Muscle layer of duodenum (tissue), 2 donors: ENCODE results near the gene ZFAND3.
"Not testable (repeated sequence)": the region's sequence is repeated elsewhere in the genome, so short reads cannot be mapped to it uniquely, and the experiment has no call there.

ENCODE experiments used
- H3K27ac ChIP-seq: one replicate; pipeline ENCODE4 v1.7.0; 2013; ENCODE audit warnings: mild to moderate bottlenecking, low read length
- H3K27me3 ChIP-seq: one replicate; pipeline ENCODE4 v1.7.0; 2013; ENCODE audit warnings: low read depth, mild to moderate bottlenecking, control low read depth, low read length
- H3K36me3 ChIP-seq, 2 donors: one replicate each; pipeline ENCODE4 v1.7.0; 2013; ENCODE audit warnings: low read length in 2 of 2, control low read depth in 1 of 2, mild to moderate bottlenecking in 1 of 2; ENCODE audit not compliant: insufficient read depth in 2 of 2, control insufficient read depth in 1 of 2
- H3K4me1 ChIP-seq, 2 donors: one replicate each; pipeline ENCODE4 v1.7.0; 2013; ENCODE audit warnings: low read length in 2 of 2, mild to moderate bottlenecking in 2 of 2, control low read depth in 1 of 2, moderate library complexity in 1 of 2; ENCODE audit not compliant: insufficient read depth in 2 of 2, control insufficient read depth in 1 of 2
- H3K4me3 ChIP-seq, 2 donors: one replicate each; pipeline ENCODE4 v1.7.0; 2013; ENCODE audit warnings: low read length in 2 of 2, low read depth in 1 of 2, mild to moderate bottlenecking in 1 of 2
- H3K9me3 ChIP-seq, 2 donors: one replicate each; pipeline ENCODE4 v1.7.0; 2013; ENCODE audit warnings: low read length in 2 of 2, control low read depth in 1 of 2, mild to moderate bottlenecking in 1 of 2; ENCODE audit not compliant: control insufficient read depth in 1 of 2
- donor health status: healthy.

The ZFAND3 gene

GRCh38 chr6:37884548-37884947, 65.0 kb downstream of the ZFAND3 start:
- Histone ChIP-seq H3K27me3 (no peaks in the 10 kb centered on the region), H3K9me3 (no peaks in the 10 kb centered on the region), H3K27ac (no peak overlapping the region), H3K4me3 (no peak overlapping the region), H3K4me1 (peaks cover 10 to 14% of the 10 kb centered on the region in 2 donors), H3K36me3 (no peaks in the 10 kb centered on the region)

- H3K27me3 ChIP-seq, result no peaks in the 10 kb centered on the region
- no peak overlapping the region for H3K4me3 ChIP-seq
- H3K36me3 ChIP-seq, result no peaks in the 10 kb centered on the region
- H3K27ac ChIP-seq, result no peak overlapping the region
- H3K4me1 ChIP-seq, result peaks cover 5 to 18% of the 10 kb centered on the region in 2 donors
- peaks cover 0 to 4% of the 10 kb centered on the region in 2 donors for H3K9me3 ChIP-seq
Measured at GRCh38 chr6:37889051-37889450, 69.5 kb downstream of the ZFAND3 start.

GRCh38 chr6:37889486-37889885, 70.0 kb downstream of the ZFAND3 start:
- H3K36me3 ChIP-seq, result no peaks in the 10 kb centered on the region
- H3K4me3 ChIP-seq, result no peak overlapping the region
- H3K27ac ChIP-seq, result no peak overlapping the region
- no peaks in the 10 kb centered on the region for H3K27me3 ChIP-seq
- H3K9me3 ChIP-seq, result peaks cover 0 to 8% of the 10 kb centered on the region in 2 donors
- peaks cover 5 to 18% of the 10 kb centered on the region in 2 donors for H3K4me1 ChIP-seq

- Histone ChIP-seq H3K4me1 (peaks cover 5 to 18% of the 10 kb centered on the region in 2 donors), H3K4me3 (no peak overlapping the region)
Measured at GRCh38 chr6:37891072-37891471, 71.5 kb downstream of the ZFAND3 start.

GRCh38 chr6:37893257-37893656, 73.7 kb downstream of the ZFAND3 start:
- Histone ChIP-seq H3K27ac (no peak overlapping the region), H3K4me3 (no peak overlapping the region), H3K9me3 (peaks cover 0 to 12% of the 10 kb centered on the region in 2 donors), H3K36me3 (no peaks in the 10 kb centered on the region), H3K4me1 (peaks cover 5 to 17% of the 10 kb centered on the region in 2 donors), H3K27me3 (no peaks in the 10 kb centered on the region)

More at GRCh38 chr6:37891072-37891471, 71.5 kb downstream of the ZFAND3 start:
- no peaks in the 10 kb centered on the region for H3K27me3 ChIP-seq
- peaks cover 0 to 12% of the 10 kb centered on the region in 2 donors for H3K9me3 ChIP-seq
- H3K27ac ChIP-seq, result no peak overlapping the region
- H3K36me3 ChIP-seq, result no peaks in the 10 kb centered on the region

GRCh38 chr6:37893734-37894133, 74.2 kb downstream of the ZFAND3 start:
- H3K4me1 ChIP-seq, result peaks cover 2 to 13% of the 10 kb centered on the region in 2 donors
- peaks cover 0 to 12% of the 10 kb centered on the region in 2 donors for H3K9me3 ChIP-seq
- H3K27me3 ChIP-seq, H3K36me3 ChIP-seq, H3K4me3 ChIP-seq, H3K27ac ChIP-seq: not testable (repeated sequence)

- Histone ChIP-seq H3K4me3 (no peak overlapping the region), H3K9me3 (peaks cover 0 to 12% of the 10 kb centered on the region in 2 donors), H3K27me3 (no peaks in the 10 kb centered on the region), H3K27ac (no peak overlapping the region), H3K36me3 (no peaks in the 10 kb centered on the region), H3K4me1 (peaks cover 0 to 4% of the 10 kb centered on the region in 2 donors)
Measured at GRCh38 chr6:37894585-37894984, 75.1 kb downstream of the ZFAND3 start.

GRCh38 chr6:37897321-37897720, 77.8 kb downstream of the ZFAND3 start:
- no peak overlapping the region for H3K27ac ChIP-seq
- peaks cover 0 to 12% of the 10 kb centered on the region in 2 donors for H3K9me3 ChIP-seq
- no peaks in the 10 kb centered on the region for H3K36me3 ChIP-seq
- no peaks in the 10 kb centered on the region for H3K4me1 ChIP-seq
- H3K4me3 ChIP-seq, result no peak overlapping the region
- H3K27me3 ChIP-seq, result no peaks in the 10 kb centered on the region

- Histone ChIP-seq H3K36me3 (no peaks in the 10 kb centered on the region), H3K4me3 (no peak overlapping the region), H3K27ac (no peak overlapping the region), H3K9me3 (peaks cover 0 to 12% of the 10 kb centered on the region in 2 donors), H3K27me3 (no peaks in the 10 kb centered on the region), H3K4me1 (peaks cover 0 to 3% of the 10 kb centered on the region in 2 donors)
Measured at GRCh38 chr6:37897818-37898515, 78.4 kb downstream of the ZFAND3 start.

- H3K27ac ChIP-seq, result no peak overlapping the region
- no peaks in the 10 kb centered on the region for H3K36me3 ChIP-seq
- no peaks in the 10 kb centered on the region for H3K9me3 ChIP-seq
- H3K4me1 ChIP-seq, result peaks cover 7 to 25% of the 10 kb centered on the region in 2 donors
- H3K4me3 ChIP-seq, result no peak overlapping the region
- no peaks in the 10 kb centered on the region for H3K27me3 ChIP-seq
Measured at GRCh38 chr6:37903351-37904340, 84.1 kb downstream of the ZFAND3 start.

- H3K9me3 ChIP-seq, result no peaks in the 10 kb centered on the region
- H3K4me3 ChIP-seq, result no peak overlapping the region
- H3K27me3 ChIP-seq, result no peaks in the 10 kb centered on the region
- H3K4me1 ChIP-seq, result peaks cover 7 to 25% of the 10 kb centered on the region in 2 donors
- H3K36me3 ChIP-seq, result no peaks in the 10 kb centered on the region
- no peak overlapping the region for H3K27ac ChIP-seq
Measured at GRCh38 chr6:37904590-37904989, 85.1 kb downstream of the ZFAND3 start.
